ENCODE measurements around the gene ZBTB7B. TPM values are rescaled to one million over a fixed set of nuclear protein-coding genes. Genes with fewer than 3 reads are reported as not detected.

ZBTB7B gene
- total and polyA plus RNA-seq, 2 donors (not counting 1 experiment from before 2014, with no cell fraction given), result 55.7 to 67.3 TPM

DNA sequence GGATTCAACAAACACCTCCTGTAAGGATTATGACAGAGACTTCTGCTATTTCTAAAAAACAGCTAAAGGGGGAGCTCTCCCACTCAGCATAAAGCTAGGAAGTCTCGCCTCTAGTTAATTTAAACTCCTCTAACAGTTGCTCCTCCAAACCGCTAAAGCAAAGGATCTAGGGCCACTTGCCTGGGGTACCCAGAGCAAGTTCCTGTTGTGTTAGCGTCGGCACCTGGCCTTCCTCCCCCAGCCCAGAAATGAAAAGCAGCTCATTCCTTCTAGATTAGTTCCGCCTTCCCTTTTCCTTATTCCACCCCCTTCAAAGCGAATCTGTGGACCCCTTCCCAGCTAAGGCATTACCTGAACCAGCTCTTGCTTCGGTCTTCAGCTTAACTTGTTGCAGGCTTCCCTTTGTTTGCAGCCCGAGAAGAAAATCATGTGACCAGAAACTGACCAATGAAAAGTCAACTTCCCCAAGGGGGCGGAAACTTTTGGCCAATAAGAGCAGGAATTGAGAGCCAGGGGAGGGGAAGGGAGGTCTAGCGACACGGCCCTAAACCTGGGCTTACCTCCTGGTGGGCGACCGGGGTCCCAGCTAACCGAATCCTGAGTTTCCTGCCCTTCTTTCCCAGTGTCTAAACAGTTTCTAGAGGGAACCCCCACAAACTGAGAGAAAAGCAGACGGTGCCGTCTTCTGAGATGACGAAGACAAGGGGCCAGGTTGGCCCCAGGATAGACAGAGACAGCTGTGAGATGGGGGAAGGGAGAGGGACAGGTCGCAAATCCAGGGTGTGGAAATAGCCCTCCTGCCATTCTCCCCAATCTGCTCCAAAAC is 46.7 kb upstream of the ZBTB7B start, which contains the start of gene PBXIP1:
Gene PBXIP1 (minus strand): TSS at position 382 of the 826 bp plus-strand sequence. CDS start 2,378 bp downstream, outside the sequence.
- ATAC-seq (ENCODE audit: low read depth) (peak; percentile 68), DNase-seq (peak; percentile 94)
- Histone ChIP-seq H3K9ac (ENCODE audit: low read length) (peak within 1 kb of the TSS; percentile 97), H3K36me3 (replicated peaks in 1 of 2; ENCODE audit: control extremely low read depth in 1 of 2, control insufficient read depth in 1 of 2, extremely low read depth in 1 of 2, insufficient read depth in 2 of 2, low read length in 1 of 2) (peaks cover 0 to 34% of the 10 kb centered on the region in 2 experiments), H3K79me2 (ENCODE audit: control insufficient read depth, insufficient read depth, low read length) (peaks cover 94% of the 10 kb centered on the region), H3K9me3 (ENCODE audit: control extremely low read depth in 1 of 3, control insufficient read depth in 2 of 3, insufficient read depth in 1 of 3, low read length in 2 of 3) (no peaks in the 10 kb centered on the region), H3K4me1 (ENCODE audit: control insufficient read depth in 2 of 2, insufficient read depth in 2 of 2, low read length in 2 of 2) (peaks cover 59 to 68% of the 10 kb centered on the region in 2 donors), H3K27me3 (replicated peaks in 1 of 4; ENCODE audit: control extremely low read depth in 1 of 4, control insufficient read depth in 3 of 4, insufficient read depth in 4 of 4, low read length in 3 of 4) (no peaks in the 10 kb centered on the region), H3K27ac (ENCODE audit: low read length in 2 of 2) (peak within 1 kb of the TSS; percentile 99), H3K4me2 (replicated peaks; ENCODE audit: low read depth, low read length, poor library complexity, severe bottlenecking) (peak within 1 kb of the TSS; percentile 85), H4K20me1 (ENCODE audit: control insufficient read depth, insufficient read depth, low read length, poor library complexity, severe bottlenecking) (peaks cover 70% of the 10 kb centered on the region), H2AFZ (ENCODE audit: insufficient read depth, low read depth, low read length, poor library complexity, severe bottlenecking) (peak within 1 kb of the TSS; percentile 63), H3K4me3 (ENCODE audit: control extremely low read depth in 1 of 5, extremely low read depth in 1 of 5, insufficient read depth in 1 of 5, low read depth in 2 of 5, low read length in 4 of 5) (peak within 1 kb of the TSS; percentile 71 to 97 (median 83))
- Mint-ChIP-seq H3K27me3 (no peaks in the 10 kb centered on the region), H3K4me1 (peaks cover 72% of the 10 kb centered on the region), H3K9me3 (ENCODE audit: insufficient read depth) (no peaks in the 10 kb centered on the region), H3K4me3 (peak within 1 kb of the TSS; percentile 92), H3K27ac (peak within 1 kb of the TSS; percentile 96)
- CTCF ChIA-PET, result interaction anchor here (0.7 to 6.1 kb wide), 20 partner anchors 11 to 396 kb away, joined by 3 to 46 read pairs (median 8); partner anchors contain the start of genes ADAM15, EFNA4, FLAD1 and PMVK
- POLR2A ChIA-PET, result interaction anchor here (0.8 to 3.4 kb wide), 9 partner anchors 10 to 62 kb away, joined by 3 to 26 read pairs (median 4); partner anchors contain the start of genes CKS1B, PMVK and SHC1
- WGBS (ENCODE audit: insufficient coverage), result 0% methylated on average over 15 of the region's 18 CpGs
- intact Hi-C loops (cut with micrococcal nuclease), result loop anchor here (1.0 to 5.0 kb wide), 7 partner anchors 12 to 349 kb away; partner anchors contain the start of genes ADAR, CKS1B and EFNA4
- TF ChIP-seq CTCF (IDR thresholded peaks at IDR 0.05), result peak; percentile 39
- TF ChIP-seq EZH2 (IDR thresholded peaks at IDR 0.05; ENCODE audit: borderline replicate concordance, insufficient read depth, low read depth, low read length, poor library complexity, severe bottlenecking), result no peak
